Endothelial cell of umbilical vein (primary cell): ENCODE data around the gene TMEM233. TPM values are rescaled to one million over a fixed set of nuclear protein-coding genes. Genes with fewer than 3 reads are reported as not detected.

Experiments used
- BruUV-seq: library from RNA; stranded (reverse); fragments of 400-500 nt; replicated peaks from 2 replicates; lab custom pipeline; 2021; lab: Mats Ljungman, UMichigan
- CTCF ChIA-PET: fragments of 300-600, 350-600 bp; sonication (Branson Sonifier 250); formaldehyde crosslinking; loops from one replicate; lab custom pipeline; 2021; ENCODE audit warnings: antibody characterized with exemption, inconsistent platforms; lab: Charles Lee
- POLR2A ChIA-PET: fragments of 300-600, 350-600 bp; sonication (Branson Sonifier 250); formaldehyde crosslinking; loops from one replicate; lab custom pipeline; 2021; ENCODE audit warnings: antibody characterized with exemption, inconsistent platforms; lab: Charles Lee
- DNase-seq: peaks from one replicate; pipeline ENCODE4 v3.0.0-alpha.2; 2011; ENCODE audit warnings: low read depth, low spot score
- FAIRE-seq: peaks from 2 replicates; lab custom pipeline; 2011; peaks lifted over from hg19 to GRCh38; lab: Jason Lieb, UNC
- H2AFZ ChIP-seq: 2 replicates; pipeline ENCODE4 v1.6.0; 2012; ENCODE audit warnings: low read depth, low read length, control low read depth, inconsistent platforms
- H3K27ac ChIP-seq: 2 replicates; pipeline ENCODE4 v1.5.1; 2011; ENCODE audit warnings: low read depth, mild to moderate bottlenecking, control low read depth, low read length, moderate library complexity; ENCODE audit not compliant: insufficient read depth
- H3K27me3 ChIP-seq, 2 experiments: 2 replicates each; pipeline versions ENCODE4 v1.6.0 to v1.6.1; 2011; ENCODE audit warnings: low read length in 2 of 2, mixed read lengths in 1 of 2; ENCODE audit not compliant: control insufficient read depth in 2 of 2, insufficient read depth in 2 of 2
- H3K36me3 ChIP-seq, 2 experiments: 2 replicates in 1 of 2; 3 replicates in 1 of 2; pipeline ENCODE4 v1.5.1; 2011; ENCODE audit warnings: low read length in 2 of 2, mild to moderate bottlenecking in 1 of 2, moderate library complexity in 1 of 2; ENCODE audit not compliant: control insufficient read depth in 2 of 2, insufficient read depth in 2 of 2; ENCODE audit errors: extremely low read depth in 1 of 2
- H3K4me1 ChIP-seq: 3 replicates; pipeline ENCODE4 v1.5.1; 2011; ENCODE audit warnings: mild to moderate bottlenecking, low read length; ENCODE audit not compliant: control insufficient read depth, insufficient read depth; ENCODE audit errors: extremely low read depth
- H3K4me2 ChIP-seq: 2 replicates; pipeline ENCODE4 v1.6.1; 2011; ENCODE audit warnings: low read length, control low read depth, mixed read lengths; ENCODE audit not compliant: insufficient read depth
- H3K4me3 ChIP-seq, 3 experiments: fragments of 200-600 bp in 1 of 3; sonication (generic), shearing (Covaris generic) in 1 of 3; replicated peaks in 1 of 3; 2 replicates each; pipeline ENCODE4 v1.5.1; 2011 to 2016; ENCODE audit warnings: control low read depth in 3 of 3, low read length in 3 of 3, mild to moderate bottlenecking in 2 of 3, inconsistent platforms in 1 of 3, low read depth in 1 of 3, moderate library complexity in 1 of 3; ENCODE audit not compliant: insufficient read depth in 1 of 3
- H3K79me2 ChIP-seq: 2 replicates; pipeline ENCODE4 v1.6.0; 2012; ENCODE audit warnings: low read length, inconsistent platforms; ENCODE audit not compliant: control insufficient read depth, insufficient read depth
- H3K9ac ChIP-seq: replicated peaks from 2 replicates; pipeline ENCODE3; 2011; ENCODE audit warnings: low read length, control low read depth; ENCODE audit not compliant: insufficient read depth; ENCODE audit errors: extremely low read depth
- H3K9me1 ChIP-seq: replicated peaks from 3 replicates; pipeline ENCODE4 v1.6.0; 2011; ENCODE audit warnings: mild to moderate bottlenecking, low read length; ENCODE audit not compliant: control insufficient read depth, insufficient read depth; ENCODE audit errors: extremely low read depth
- H3K9me3 ChIP-seq: replicated peaks from 2 replicates; pipeline ENCODE4 v1.5.1; 2012; ENCODE audit warnings: low read length, inconsistent platforms; ENCODE audit not compliant: control insufficient read depth, insufficient read depth
- H4K20me1 ChIP-seq: replicated peaks from 2 replicates; pipeline ENCODE3; 2011; ENCODE audit warnings: mild to moderate bottlenecking, low read length; ENCODE audit not compliant: control insufficient read depth, insufficient read depth; ENCODE audit errors: extremely low read depth
- CTCF ChIP-seq, 2 donors: IDR thresholded peaks; 1 replicate in 1 of 2; 2 replicates in 1 of 2; pipeline ENCODE4 v1.5.1; 2011; ENCODE audit warnings: low read length in 2 of 2, mild to moderate bottlenecking in 2 of 2, moderate library complexity in 2 of 2, control low read depth in 1 of 2, inconsistent platforms in 1 of 2, low read depth in 1 of 2; ENCODE audit not compliant: insufficient read depth in 1 of 2; ENCODE audit errors: extremely low read depth in 1 of 2
- EZH2 ChIP-seq: IDR thresholded peaks from 2 replicates; pipeline ENCODE4 v1.6.1; 2012; ENCODE audit warnings: borderline replicate concordance, low read depth, mild to moderate bottlenecking, moderate library complexity, low read length, inconsistent platforms; ENCODE audit not compliant: severe bottlenecking
- FOS ChIP-seq: IDR thresholded peaks from 2 replicates; pipeline ENCODE4 v1.6.1; 2011; ENCODE audit warnings: mild to moderate bottlenecking, low read length, moderate library complexity, borderline replicate concordance; ENCODE audit not compliant: insufficient read depth
- GATA2 ChIP-seq: IDR thresholded peaks from 2 replicates; pipeline ENCODE4 v1.7.0; 2011; ENCODE audit warnings: low read depth, mild to moderate bottlenecking, moderate library complexity, mixed read lengths, low read length; ENCODE audit not compliant: insufficient read length, insufficient read depth
- JUN ChIP-seq: IDR thresholded peaks from 2 replicates; pipeline ENCODE4 v1.6.1; 2011; ENCODE audit warnings: borderline replicate concordance, low read depth; ENCODE audit not compliant: insufficient read length, insufficient read depth
- MAX ChIP-seq: IDR thresholded peaks from 2 replicates; pipeline ENCODE4 v1.6.1; 2011; ENCODE audit not compliant: insufficient read depth, insufficient read length
- MYC ChIP-seq: IDR thresholded peaks from one replicate; pipeline ENCODE4 v1.6.1; 2011; ENCODE audit warnings: mild to moderate bottlenecking, low read depth, low read length
- POLR2A ChIP-seq: IDR thresholded peaks from 2 replicates; pipeline ENCODE4 v1.6.1; 2012; ENCODE audit warnings: low read depth, mild to moderate bottlenecking, control low read depth, low read length
- POLR2AphosphoS5 ChIP-seq: IDR thresholded peaks from 2 replicates; pipeline ENCODE4 v1.6.1; 2012; ENCODE audit warnings: low read depth, mild to moderate bottlenecking, control low read depth, low read length, moderate library complexity; ENCODE audit not compliant: insufficient read depth
- dilution Hi-C: fragments of 300-500 bp; cut with MboI; formaldehyde crosslinking; loops from one replicate; pipeline ENCODE4 v1.15.0; 2019; ENCODE audit warnings: low sequenced_read_pairs; ENCODE audit not compliant: extremely low pct_ligation_motif_present
- intact Hi-C: fragments of 100-400 bp; cut with micrococcal nuclease; formaldehyde crosslinking; loops from one replicate; pipeline ENCODE4 v1.10.0; 2022
- polyA plus RNA-seq, 4 experiments: library from polyadenylated mRNA; depleted of rRNA in 3 of 4; stranded (reverse) in 3 of 4; unstranded in 1 of 4; fragments of >200 nt; gene quantifications; 2 replicates each; pipeline versions ENCODE4 v1.2.1 to v1.2.3, GENCODE V29; 2011 to 2012; ENCODE audit warnings: missing spikeins in 1 of 4
- total RNA-seq: library from RNA; stranded (reverse); gene quantifications from 2 replicates; pipeline ENCODE4 v1.2.3, GENCODE V29; 2021

TMEM233 gene
- total and polyA plus RNA-seq, 2 donors (not counting 3 experiments of a cell fraction or from before 2014, with no cell fraction given): 0.01 TPM; not detected in 1

GRCh38 chr12:119565404-119565803 lies 28.2 kb upstream of the TMEM233 start:
- no peaks in the 10 kb centered on the region for H4K20me1 ChIP-seq
- no peak overlapping the region for H3K4me2 ChIP-seq
- no peaks in the 10 kb centered on the region for H3K36me3 ChIP-seq
- H3K27ac ChIP-seq: no peak overlapping the region
- dilution Hi-C loops: no loop called here
- POLR2A ChIA-PET: no interaction called here
- no peak overlapping the region for H3K4me3 ChIP-seq
- intact Hi-C loops: no loop called here
- H3K27me3 ChIP-seq: no peaks in the 10 kb centered on the region
- H3K4me1 ChIP-seq: no peaks in the 10 kb centered on the region
- no peaks in the 10 kb centered on the region for H3K9me3 ChIP-seq
- FAIRE-seq: no peak
- H3K9ac ChIP-seq: no peak overlapping the region
- no peak overlapping the region for H2AFZ ChIP-seq
- TF ChIP-seq POLR2A: no peak
- no peak for TF ChIP-seq EZH2
- TF ChIP-seq GATA2: no peak
- TF ChIP-seq CTCF (IDR thresholded peaks at IDR 0.05; ENCODE audit: extremely low read depth in 1 of 2, insufficient read depth in 1 of 2, low read depth in 1 of 2, low read length in 2 of 2): no peak
- TF ChIP-seq JUN: no peak
- TF ChIP-seq MYC: no peak
- TF ChIP-seq POLR2AphosphoS5: no peak
- no peak for TF ChIP-seq FOS
- TF ChIP-seq MAX: no peak
- H3K9me1 ChIP-seq: no peaks in the 10 kb centered on the region
- CTCF ChIA-PET: no interaction called here
- BruUV-seq: no TSS peak
- DNase-seq: no peak
- no peaks in the 10 kb centered on the region for H3K79me2 ChIP-seq
